Muscle of arm (tissue), 12 donors: ENCODE measurements around the gene PNMA8B. TPM values are rescaled to one million over a fixed set of nuclear protein-coding genes. Genes with fewer than 3 reads are reported as not detected.
"Not testable (repeated sequence)": the region's sequence is repeated elsewhere in the genome, so short reads cannot be mapped to it uniquely, and the experiment has no call there.

ENCODE experiments used
- DNase-seq: peaks from one replicate; pipeline ENCODE4 v3.0.0-alpha.2; 2013
- polyA plus RNA-seq, 12 donors: library from polyadenylated mRNA; unstranded; fragments of 120-200 nt; gene quantifications; one replicate each; pipeline ENCODE4 v1.2.1, GENCODE V29; 2013; ENCODE audit not compliant: insufficient read length in 12 of 12

PNMA8B gene
- polyA plus RNA-seq, 12 donors: 1.8 to 5.1 (median 2.3) TPM; not detected in 2

- DNase-seq: no peak
These were observed 21.8 kb upstream of the PNMA8B start for GRCh38 chr19:46517471-46517870.

GRCh38 chr19:46515879-46516350 is 20.2 kb upstream of the PNMA8B start:
- peak; percentile 35 for DNase-seq

- DNase-seq: no peak
These were observed 19.6 kb upstream of the PNMA8B start for GRCh38 chr19:46515290-46515609.

- no peak for DNase-seq
These were observed 19.1 kb upstream of the PNMA8B start for GRCh38 chr19:46514589-46515289.

- DNase-seq: peak; percentile 87
These were observed 18.0 kb upstream of the PNMA8B start for GRCh38 chr19:46513461-46514236.

GRCh38 chr19:46511237-46511636 is 15.6 kb upstream of the PNMA8B start:
- no peak for DNase-seq

- DNase-seq: no peak
These were observed 12.5 kb upstream of the PNMA8B start for GRCh38 chr19:46508206-46508605.

- DNase-seq: no peak
These were observed 8.3 kb upstream of the PNMA8B start for GRCh38 chr19:46503848-46504453.

- no peak for DNase-seq
These were observed 7.2 kb upstream of the PNMA8B start for GRCh38 chr19:46502891-46503290.

- DNase-seq: no peak
These were observed 4.0 kb upstream of the PNMA8B start for GRCh38 chr19:46499692-46500091.

- no peak for DNase-seq
These were observed 2.1 kb upstream of the PNMA8B start for GRCh38 chr19:46497773-46498172.

- DNase-seq: not testable (repeated sequence)
These were observed 1.2 kb upstream of the PNMA8B start for GRCh38 chr19:46496886-46497285.

- no peak for DNase-seq
These were observed 637 bp upstream of the PNMA8B start for GRCh38 chr19:46496304-46496703.

GRCh38 chr19:46494941-46495785 is 504 bp downstream of the PNMA8B start:
- DNase-seq: no peak

GRCh38 chr19:46494146-46494940 is 1.3 kb downstream of the PNMA8B start:
- DNase-seq: no peak

- DNase-seq: no peak
These were observed 2.2 kb downstream of the PNMA8B start for GRCh38 chr19:46493236-46494145.

- DNase-seq: no peak
These were observed 2.8 kb downstream of the PNMA8B start for GRCh38 chr19:46492841-46493235.

GRCh38 chr19:46491975-46492682 is 3.5 kb downstream of the PNMA8B start:
- DNase-seq: no peak

GRCh38 chr19:46490774-46491173 is 4.9 kb downstream of the PNMA8B start:
- DNase-seq: no peak
